Activated CD8-positive, alpha-beta memory T cell treated with anti-CD3 and anti-CD28 coated beads for 48 hours (primary cell): Measurements from ENCODE around the gene REV3L.
A peak's percentile ranks its signal among the peaks of the same experiment; 100 is the strongest.
"Not testable (repeated sequence)": the region's sequence is repeated elsewhere in the genome, so short reads cannot be mapped to it uniquely, and the experiment has no call there.

ENCODE experiments used
- DNase-seq, 3 experiments: peaks; one replicate each; pipeline ENCODE4 v3.0.0-alpha.2; 2020; ENCODE audit warnings: low read depth in 2 of 3, low spot score in 2 of 3

The REV3L gene

GRCh38 chr6:111494951-111495635, 12.1 kb upstream of the REV3L start:
- no peak for DNase-seq

GRCh38 chr6:111492499-111492898, 9.5 kb upstream of the REV3L start:
- no peak for DNase-seq

DNA sequence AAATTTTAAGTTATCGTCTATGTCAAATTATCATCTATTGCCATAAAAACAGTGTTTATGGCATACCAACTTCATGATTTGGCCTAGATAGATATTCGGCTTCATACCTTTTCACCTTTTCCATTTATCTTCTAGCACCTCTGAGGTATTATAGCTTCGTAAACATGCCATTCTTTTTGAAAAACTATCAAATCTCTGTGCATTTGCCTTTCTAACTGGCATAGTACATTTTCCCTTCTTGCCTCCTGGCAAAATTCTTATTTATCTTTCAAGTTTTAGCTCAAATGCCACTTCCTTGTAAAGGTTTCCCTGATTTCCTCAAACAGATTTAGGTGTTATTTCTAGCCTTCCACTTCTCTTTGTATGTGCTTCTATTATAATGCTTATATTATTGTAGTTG, 7.0 kb upstream of the REV3L start:
- no peak for DNase-seq

GRCh38 chr6:111487661-111488060, 4.6 kb upstream of the REV3L start:
- no peak for DNase-seq

DNA sequence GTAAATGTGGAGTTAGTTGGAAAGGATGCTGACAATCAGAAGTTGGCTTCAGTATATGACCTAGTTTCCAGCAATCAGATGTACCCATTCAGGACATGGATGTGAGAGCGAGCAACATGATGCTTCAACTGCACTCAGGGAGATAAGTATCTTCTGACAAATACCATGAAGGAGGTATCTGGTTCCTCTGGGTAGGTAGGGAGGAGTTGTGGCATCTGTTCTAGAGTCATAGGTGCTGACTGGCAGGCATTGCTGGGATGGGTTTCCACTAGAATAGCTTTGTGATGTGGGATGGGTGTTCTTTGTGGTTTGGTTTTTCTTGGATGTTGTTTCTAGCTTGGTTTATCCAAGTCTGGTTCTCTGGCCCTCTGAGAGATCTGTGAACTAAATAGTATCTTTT, 3.9 kb upstream of the REV3L start:
- DNase-seq: no peak

- DNase-seq: no peak
Observed at GRCh38 chr6:111486475-111486874, 3.5 kb upstream of the REV3L start.

DNA sequence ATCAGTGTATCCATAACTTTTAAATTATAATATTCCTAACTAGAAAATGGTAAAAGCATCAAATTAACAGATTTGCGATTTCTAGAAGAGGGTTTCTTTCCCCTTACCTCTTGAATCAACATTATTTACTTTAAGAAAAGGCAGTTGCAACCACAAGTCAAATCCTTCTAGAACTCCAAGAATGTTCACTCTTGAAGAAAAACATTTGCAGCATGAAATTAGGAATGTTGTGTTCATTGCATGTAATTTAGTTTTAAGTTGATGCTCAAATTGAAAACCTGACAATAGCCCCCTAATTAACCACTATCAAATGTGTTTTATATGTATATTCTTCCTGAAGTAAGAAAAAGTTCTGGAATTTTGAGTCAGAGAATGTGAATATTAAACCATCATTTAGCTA, 2.3 kb upstream of the REV3L start:
- DNase-seq: no peak

DNA sequence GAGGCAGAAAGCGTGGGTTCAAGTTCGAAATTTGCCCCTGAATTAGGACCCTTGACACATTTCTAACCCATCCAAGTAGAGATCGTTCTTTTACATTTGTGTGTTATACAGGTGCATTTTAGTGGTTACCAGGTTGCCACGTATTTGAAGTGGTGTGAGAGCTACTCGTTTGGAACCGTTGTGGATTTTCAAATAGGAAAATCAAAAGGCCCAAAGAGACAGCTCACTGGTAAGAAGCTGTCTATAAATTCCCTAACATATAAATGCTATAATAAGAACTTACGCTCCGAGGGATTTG, 1.6 kb upstream of the REV3L start:
- DNase-seq: no peak

- peak; percentile 44 to 57 (median 56) for DNase-seq
Observed at GRCh38 chr6:111483736-111484632, 966 bp upstream of the REV3L start.

- DNase-seq: peak in 2 of 3 experiments; percentile 23 to 29
Observed at GRCh38 chr6:111482188-111482958, 645 bp downstream of the REV3L start.

- DNase-seq: no peak
Observed at GRCh38 chr6:111481836-111482187, 1.2 kb downstream of the REV3L start.

- DNase-seq: no peak
Observed at GRCh38 chr6:111480988-111481822, 1.8 kb downstream of the REV3L start.

DNA sequence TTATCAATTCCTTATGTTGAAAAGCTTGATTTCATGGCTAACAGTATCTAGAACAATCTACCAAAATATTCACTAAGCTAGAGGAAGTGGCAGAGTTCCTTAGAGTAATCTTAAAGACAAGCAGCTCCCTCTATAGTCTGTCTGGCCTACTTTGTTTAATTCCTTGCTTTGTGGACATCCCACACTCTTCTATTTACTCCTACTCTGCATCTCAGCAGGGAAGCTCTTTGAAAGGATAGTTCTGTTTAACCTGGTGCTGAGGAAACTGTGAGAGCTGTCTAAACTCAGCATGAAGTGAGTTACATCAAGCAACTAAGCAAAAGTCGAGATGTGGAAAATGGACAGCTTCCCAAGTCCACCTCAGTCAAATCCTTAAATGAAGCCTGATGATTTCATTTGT, 4.3 kb downstream of the REV3L start:
- no peak for DNase-seq

GRCh38 chr6:111478064-111478476, 4.9 kb downstream of the REV3L start:
- no peak for DNase-seq

- DNase-seq: no peak
Observed at GRCh38 chr6:111477481-111477938, 5.5 kb downstream of the REV3L start.

- not testable (repeated sequence) for DNase-seq
Observed at GRCh38 chr6:111476061-111476460, 7.0 kb downstream of the REV3L start.

DNA sequence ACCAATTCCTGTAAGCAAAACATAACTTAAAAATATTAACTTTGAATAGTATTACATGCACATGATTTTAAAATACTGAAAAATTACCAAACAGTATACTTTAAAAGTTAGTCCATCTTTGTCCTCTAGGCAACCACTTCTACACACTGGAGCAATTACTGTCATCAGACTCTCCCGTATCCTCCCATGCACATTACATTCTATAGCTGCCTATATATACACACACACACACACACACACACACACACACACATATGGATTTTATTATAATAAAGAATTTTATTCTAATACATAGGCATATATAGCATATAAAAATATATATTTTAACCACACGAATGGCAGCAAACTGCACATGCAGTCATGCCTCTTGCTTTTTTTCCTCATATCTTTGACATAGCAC, 8.2 kb downstream of the REV3L start:
- DNase-seq: no peak

GRCh38 chr6:111474106-111474505, 8.9 kb downstream of the REV3L start:
- DNase-seq: no peak

DNA sequence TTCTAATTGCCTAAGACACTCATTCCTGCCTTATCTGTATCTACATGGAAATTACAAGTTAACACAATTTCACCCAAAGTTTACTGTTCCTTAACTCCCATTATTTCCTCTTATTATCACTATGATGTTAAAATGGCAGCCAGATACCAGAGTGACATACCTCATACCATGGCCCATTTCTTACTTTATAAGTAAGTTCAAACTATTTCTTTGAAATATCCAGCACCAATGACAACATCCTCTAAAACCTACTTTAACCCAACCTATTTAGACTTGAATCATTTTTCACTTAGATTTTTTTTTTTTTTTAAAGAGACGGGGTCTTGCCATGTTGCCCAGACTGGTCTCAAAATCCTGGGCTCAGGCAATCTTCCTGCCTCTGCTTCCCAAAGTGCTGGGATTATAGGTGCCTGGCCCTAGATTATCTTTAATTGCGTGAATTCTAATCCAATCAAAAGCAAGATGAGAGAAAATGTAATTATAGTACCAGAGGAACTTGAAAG, 10.0 kb downstream of the REV3L start:
- no peak for DNase-seq

DNA sequence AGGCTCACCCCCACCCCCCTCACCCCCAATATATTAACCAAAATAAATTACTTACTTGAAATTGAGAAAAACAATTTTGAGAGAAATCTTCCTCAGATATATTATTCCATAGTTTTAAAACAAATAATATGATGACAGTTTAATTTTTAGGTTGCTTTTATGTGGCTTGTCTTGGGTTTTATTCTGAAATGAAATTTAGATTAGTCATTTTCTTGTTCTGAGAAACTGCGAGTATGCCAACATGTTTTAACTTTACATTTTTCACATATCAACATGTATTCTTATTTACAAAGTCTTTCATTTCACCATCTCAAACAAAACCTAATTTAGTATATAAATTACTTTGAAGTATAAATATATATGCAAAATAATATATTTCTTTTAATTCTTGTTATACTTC, 11.1 kb downstream of the REV3L start:
- no peak for DNase-seq

- no peak for DNase-seq
Observed at GRCh38 chr6:111471533-111471932, 11.5 kb downstream of the REV3L start.
